Prostate gland (tissue), 2 donors: ENCODE data around the gene MRPL10.

Experiments used
- POLR2A ChIP-seq: fragments of 450-650 bp; IDR thresholded peaks from one replicate; pipeline ENCODE4 v1.6.1; 2016; ENCODE audit warnings: antibody characterized with exemption, mild to moderate bottlenecking
- POLR2AphosphoS5 ChIP-seq: sonication (generic); formaldehyde crosslinking; IDR thresholded peaks from one replicate; pipeline ENCODE4 v1.6.1; 2017; ENCODE audit warnings: antibody characterized with exemption
- TF ChIP-seq, protein P1 (sequence below), 4 experiments: fragments of 200-600 bp in 2 of 4; fragments of 450-650 bp in 2 of 4; sonication (generic) in 2 of 4; IDR thresholded peaks; 1 replicate in 3 of 4; 2 replicates in 1 of 4; pipeline ENCODE4 v1.5.1; 2016 to 2019; ENCODE audit warnings: antibody characterized with exemption in 4 of 4, mild to moderate bottlenecking in 2 of 4, moderate library complexity in 2 of 4

GRCh38 chr17:47845716-47846075 lies 14.4 kb upstream of the MRPL10 start:
- TF ChIP-seq, protein P1, sequence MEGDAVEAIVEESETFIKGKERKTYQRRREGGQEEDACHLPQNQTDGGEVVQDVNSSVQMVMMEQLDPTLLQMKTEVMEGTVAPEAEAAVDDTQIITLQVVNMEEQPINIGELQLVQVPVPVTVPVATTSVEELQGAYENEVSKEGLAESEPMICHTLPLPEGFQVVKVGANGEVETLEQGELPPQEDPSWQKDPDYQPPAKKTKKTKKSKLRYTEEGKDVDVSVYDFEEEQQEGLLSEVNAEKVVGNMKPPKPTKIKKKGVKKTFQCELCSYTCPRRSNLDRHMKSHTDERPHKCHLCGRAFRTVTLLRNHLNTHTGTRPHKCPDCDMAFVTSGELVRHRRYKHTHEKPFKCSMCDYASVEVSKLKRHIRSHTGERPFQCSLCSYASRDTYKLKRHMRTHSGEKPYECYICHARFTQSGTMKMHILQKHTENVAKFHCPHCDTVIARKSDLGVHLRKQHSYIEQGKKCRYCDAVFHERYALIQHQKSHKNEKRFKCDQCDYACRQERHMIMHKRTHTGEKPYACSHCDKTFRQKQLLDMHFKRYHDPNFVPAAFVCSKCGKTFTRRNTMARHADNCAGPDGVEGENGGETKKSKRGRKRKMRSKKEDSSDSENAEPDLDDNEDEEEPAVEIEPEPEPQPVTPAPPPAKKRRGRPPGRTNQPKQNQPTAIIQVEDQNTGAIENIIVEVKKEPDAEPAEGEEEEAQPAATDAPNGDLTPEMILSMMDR (IDR thresholded peaks at IDR 0.05) = no peak
- TF ChIP-seq POLR2A = no peak
- TF ChIP-seq POLR2AphosphoS5 = no peak
